NCI-H2107 (cell line): ENCODE measurements around the gene LRMDA.

ENCODE experiments used
- DNase-seq: peaks from one replicate; lab custom pipeline; 2025; lab: John Stamatoyannopoulos, UW

Gene LRMDA

DNA sequence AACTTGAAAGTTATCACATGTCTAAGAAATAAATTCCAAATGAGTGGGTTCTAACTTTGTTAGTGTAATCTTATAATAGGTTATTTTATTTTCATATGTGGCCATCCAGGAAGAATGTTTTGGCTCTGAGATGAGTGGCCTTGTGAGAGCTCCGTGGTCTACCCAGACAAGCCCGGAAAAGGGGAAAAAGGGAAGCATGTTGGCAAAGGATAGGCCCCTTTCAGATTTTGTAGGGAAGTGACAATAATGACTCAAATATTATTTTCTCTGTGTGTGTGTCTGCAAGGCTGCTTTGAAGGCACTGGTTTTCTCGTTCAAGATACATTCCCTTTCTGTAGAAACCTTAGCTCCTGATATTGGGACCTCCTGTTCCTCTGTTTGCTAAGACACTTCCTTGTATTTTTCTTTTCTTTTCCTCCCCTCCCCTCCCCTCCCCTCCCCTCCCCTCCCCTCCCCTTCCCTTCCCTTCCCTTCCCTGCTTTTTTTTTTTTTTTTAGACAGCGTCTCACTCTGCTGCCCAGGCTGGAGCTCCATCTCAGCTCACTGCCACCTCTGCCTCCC is 240.8 kb downstream of the LRMDA start:
- no peak for DNase-seq

- no peak for DNase-seq
These were observed 241.4 kb downstream of the LRMDA start for GRCh38 chr10:75672842-75673241.

GRCh38 chr10:75677541-75677940 is 246.1 kb downstream of the LRMDA start:
- DNase-seq = no peak

- DNase-seq = no peak
These were observed 247.1 kb downstream of the LRMDA start for GRCh38 chr10:75678527-75678926.

- no peak for DNase-seq
These were observed 248.1 kb downstream of the LRMDA start for GRCh38 chr10:75679536-75679935.

GRCh38 chr10:75681334-75681733 is 249.9 kb downstream of the LRMDA start:
- no peak for DNase-seq

GRCh38 chr10:75682649-75683557 is 251.5 kb downstream of the LRMDA start:
- no peak for DNase-seq

DNA sequence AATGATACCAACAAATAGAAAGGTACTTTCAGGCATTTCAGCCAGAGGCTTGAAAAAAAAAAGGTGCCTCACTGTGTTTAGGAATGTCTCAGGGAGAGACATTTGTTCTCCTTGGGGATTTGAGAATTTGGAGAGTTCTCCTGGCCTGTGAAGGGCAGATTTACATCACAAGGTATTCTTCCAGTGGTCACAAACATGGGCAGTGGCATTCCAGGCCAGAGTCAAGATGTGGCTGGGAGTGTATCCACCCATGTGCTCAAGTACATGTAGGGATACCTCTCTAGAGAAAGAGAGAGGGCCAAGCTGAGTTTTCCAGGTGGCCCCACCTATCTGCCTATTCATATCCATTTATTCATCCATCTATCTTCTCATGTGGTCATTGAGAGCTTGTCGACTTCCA is 253.8 kb downstream of the LRMDA start:
- no peak for DNase-seq

- DNase-seq = no peak
These were observed 257.3 kb downstream of the LRMDA start for GRCh38 chr10:75688506-75689300.

- DNase-seq = no peak
These were observed 262.1 kb downstream of the LRMDA start for GRCh38 chr10:75693489-75693888.

DNA sequence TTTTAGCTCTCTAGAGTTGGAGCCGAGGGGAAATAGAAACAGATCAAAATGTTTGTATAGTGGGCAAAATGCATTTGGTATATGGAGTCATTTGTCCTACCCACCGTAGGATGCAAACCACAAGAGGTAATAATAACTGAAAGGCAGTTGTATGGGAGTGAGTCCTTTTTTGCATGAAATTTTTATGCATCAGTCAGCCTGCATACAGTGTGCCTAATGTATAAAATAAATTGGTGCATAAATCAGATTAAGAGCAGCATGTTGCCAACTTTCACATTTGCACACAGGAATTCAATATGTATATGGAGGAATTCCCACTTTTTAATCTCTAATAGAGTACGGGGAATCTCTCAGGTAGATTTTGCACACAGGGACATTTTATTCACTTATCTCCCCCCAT is 262.8 kb downstream of the LRMDA start:
- no peak for DNase-seq

- DNase-seq = no peak
These were observed 263.4 kb downstream of the LRMDA start for GRCh38 chr10:75694790-75695189.

- DNase-seq = no peak
These were observed 264.6 kb downstream of the LRMDA start for GRCh38 chr10:75695994-75696393.

DNA sequence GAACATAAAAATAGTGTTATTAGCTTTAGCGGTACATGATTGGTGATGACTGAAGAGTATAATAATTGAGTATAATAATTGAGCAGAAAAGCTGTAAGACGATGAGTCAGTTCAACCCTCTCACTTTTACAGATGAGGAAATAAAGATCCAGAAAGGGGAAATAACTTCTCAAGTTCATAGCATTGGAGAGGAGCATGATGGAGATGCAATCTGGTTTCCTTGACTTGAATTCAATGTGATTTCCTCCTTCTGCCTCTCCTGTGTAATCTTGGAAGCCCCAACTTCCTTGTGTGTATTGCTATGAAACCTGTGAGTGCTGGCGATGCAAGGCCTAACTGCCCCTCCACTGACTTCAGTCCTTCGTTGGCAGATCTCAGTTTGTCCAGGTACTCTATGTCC is 265.1 kb downstream of the LRMDA start:
- no peak for DNase-seq

DNA sequence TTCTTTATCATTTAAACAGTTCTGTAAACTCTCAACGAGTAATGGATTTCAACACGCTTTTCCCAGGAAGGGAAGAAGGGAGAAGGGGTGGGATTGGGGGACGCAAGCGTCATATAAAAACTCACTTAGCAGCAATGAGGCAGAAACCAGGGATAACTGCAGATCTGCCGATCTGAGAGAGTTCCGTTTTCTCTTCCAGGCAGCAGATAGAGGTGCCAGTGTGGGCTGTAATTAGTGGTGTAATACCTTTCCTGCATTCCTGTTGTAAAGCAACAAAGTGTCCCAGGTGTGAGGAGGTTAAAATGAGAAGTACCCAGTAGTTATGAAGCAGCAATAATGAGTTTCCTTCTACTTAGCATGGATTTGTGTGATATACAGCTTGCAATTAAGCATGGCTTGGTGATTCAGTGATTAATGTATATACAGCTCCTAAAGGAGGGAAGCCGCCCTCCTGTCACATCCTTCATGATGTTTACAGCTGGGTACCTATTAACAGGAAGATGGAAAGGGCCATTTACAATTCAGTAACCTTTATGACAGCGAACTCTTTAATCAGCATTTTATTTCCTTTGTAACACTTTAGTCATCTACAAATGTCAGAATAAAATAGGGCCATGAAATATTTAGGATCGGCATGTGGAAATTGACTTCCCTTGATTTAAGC is 271.9 kb downstream of the LRMDA start:
- no peak for DNase-seq

GRCh38 chr10:75705426-75705825 is 274.0 kb downstream of the LRMDA start:
- no peak for DNase-seq

DNA sequence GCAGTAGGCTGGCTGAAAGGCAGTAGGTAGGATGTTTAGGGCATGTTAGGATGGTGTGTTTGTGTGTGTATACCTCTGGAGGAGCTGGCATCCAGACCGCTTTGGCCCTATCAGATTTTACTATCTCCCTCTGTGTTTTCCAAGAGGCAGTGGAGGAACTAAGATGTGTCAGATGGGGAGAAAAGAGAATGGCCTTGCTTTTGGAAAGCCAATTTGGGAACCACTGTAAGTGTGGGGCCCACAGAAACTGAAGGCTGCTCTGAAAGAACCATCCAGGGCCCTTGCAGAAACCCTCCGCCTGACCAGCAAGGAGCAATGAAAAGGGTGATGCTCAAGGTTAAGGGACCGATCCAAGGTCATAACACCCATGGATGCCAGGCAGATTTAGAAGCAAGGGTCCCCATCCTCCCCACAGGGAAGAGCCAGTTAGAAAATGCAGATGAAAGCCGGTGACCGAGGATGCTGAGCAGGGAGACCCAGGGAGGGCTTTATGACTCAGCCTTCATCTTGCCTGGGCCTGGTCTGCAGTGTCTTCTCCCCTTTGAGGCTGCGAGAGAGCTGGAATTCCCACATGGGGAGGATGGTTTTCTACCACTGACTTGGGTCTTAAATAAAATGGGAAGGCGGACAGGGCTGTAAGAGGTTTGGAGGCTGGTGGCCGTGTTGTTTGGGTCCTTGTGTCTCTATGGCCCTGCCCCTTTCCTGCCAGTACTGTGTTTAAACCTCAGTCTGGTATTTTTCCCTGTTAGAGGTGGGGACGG is 275.8 kb downstream of the LRMDA start:
- no peak for DNase-seq

GRCh38 chr10:75708060-75708459 is 276.6 kb downstream of the LRMDA start:
- no peak for DNase-seq

- no peak for DNase-seq
These were observed 277.8 kb downstream of the LRMDA start for GRCh38 chr10:75709245-75709644.

GRCh38 chr10:75709811-75710210 is 278.4 kb downstream of the LRMDA start:
- DNase-seq = no peak

DNA sequence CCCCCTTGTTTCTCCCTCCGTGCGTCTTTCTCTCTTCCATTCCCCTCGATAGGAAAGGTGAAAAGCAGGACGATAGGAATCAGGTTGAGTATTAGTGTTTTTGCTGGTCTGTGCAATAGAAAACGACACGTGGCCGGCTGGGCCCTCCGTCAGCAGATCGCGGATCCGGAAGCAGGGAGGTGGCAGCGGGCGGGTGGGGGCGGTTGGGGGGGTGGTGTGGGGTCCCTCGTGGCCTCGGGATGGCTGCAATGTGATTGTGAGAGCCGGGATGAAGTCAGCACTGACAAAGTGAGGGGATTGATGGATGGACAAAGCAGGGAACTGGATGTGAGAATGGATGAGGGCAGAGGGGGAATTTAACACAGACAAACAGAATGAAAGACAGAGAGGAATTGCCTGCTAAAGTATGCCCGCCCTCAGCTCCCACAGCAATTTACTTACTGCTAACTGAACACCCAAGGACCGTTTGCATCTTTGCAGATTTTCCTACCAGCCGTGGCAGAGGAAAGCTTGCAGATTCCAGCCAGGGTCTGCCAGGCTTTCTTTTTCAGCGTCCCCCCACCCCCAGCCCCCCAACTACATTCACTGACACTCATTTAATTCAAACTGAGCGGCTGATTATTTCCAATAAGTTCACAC is 280.9 kb downstream of the LRMDA start:
- no peak for DNase-seq
